BLaER1 treated with 17β-estradiol and CSF1 and Interleukin-3, amounts not matched to agents 10 nM and 100 nM (cell line): ENCODE results near the gene EHMT2.
"Not testable (repeated sequence)": the region's sequence is repeated elsewhere in the genome, so short reads cannot be mapped to it uniquely, and the experiment has no call there.

Experiments
- H3K27ac ChIP-seq, 11 experiments: shearing (Covaris generic); formaldehyde crosslinking; 2 replicates each; pipeline ENCODE4 v1.8.1; 2022
- H3K27me3 ChIP-seq, 11 experiments: shearing (Covaris generic); formaldehyde crosslinking; 2 replicates each; pipeline ENCODE4 v1.8.1; 2022
- H3K36me3 ChIP-seq, 11 experiments: shearing (Covaris generic); formaldehyde crosslinking; 2 replicates each; pipeline ENCODE4 v1.8.1; 2022
- H3K4me1 ChIP-seq, 10 experiments: shearing (Covaris generic); formaldehyde crosslinking; 2 replicates each; pipeline ENCODE4 v1.8.1; 2022
- H3K4me2 ChIP-seq, 11 experiments: shearing (Covaris generic); formaldehyde crosslinking; 2 replicates each; pipeline ENCODE4 v1.8.1; 2022
- H3K4me3 ChIP-seq, 10 experiments: shearing (Covaris generic); formaldehyde crosslinking; 2 replicates each; pipeline ENCODE4 v1.8.1; 2022
- H3K9ac ChIP-seq, 11 experiments: shearing (Covaris generic); formaldehyde crosslinking; 2 replicates each; pipeline ENCODE4 v1.8.1; 2022
- H3K9me3 ChIP-seq, 11 experiments: shearing (Covaris generic); formaldehyde crosslinking; replicated peaks in 1 of 11; 2 replicates each; pipeline ENCODE4 v1.8.1; 2022
- H4K20me1 ChIP-seq, 11 experiments: shearing (Covaris generic); formaldehyde crosslinking; 2 replicates each; pipeline ENCODE4 v1.8.1; 2022
- Cebpa-rat ChIP-seq, 11 experiments: shearing (Covaris generic); IDR thresholded peaks; 2 replicates each; pipeline ENCODE4 v1.8.1; 2022

Gene EHMT2

DNA sequence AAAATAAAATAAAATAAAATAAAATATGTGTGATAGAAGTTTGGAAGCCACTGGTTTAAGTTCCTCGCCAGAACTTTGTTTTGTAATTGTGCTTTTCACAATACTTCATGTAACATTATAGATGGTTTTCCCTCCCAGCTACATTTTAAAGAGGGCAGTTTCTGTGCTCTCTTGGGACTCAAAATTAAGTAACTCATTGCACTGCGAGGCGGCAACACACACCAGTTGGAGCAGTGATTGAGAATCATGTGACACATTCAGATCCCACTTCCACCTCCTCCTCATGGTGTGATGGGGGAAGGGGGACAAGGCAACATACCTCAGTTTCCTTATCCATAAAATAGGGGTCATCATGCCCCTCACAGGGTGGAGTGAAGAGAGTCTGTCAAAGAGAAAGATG lies 37.5 kb upstream of the EHMT2 start:
- H4K20me1 ChIP-seq: no peaks in the 10 kb centered on the region
- peak overlapping the region in 5 of 11 experiments; percentile 13 to 32 (median 20); a peak in 2 of 22 replicates for H3K4me2 ChIP-seq
- no peaks in the 10 kb centered on the region for H3K36me3 ChIP-seq
- no peak for TF ChIP-seq Cebpa-rat (IDR thresholded peaks at IDR 0.05)
- no peak overlapping the region for H3K9ac ChIP-seq
- no peaks in the 10 kb centered on the region for H3K9me3 ChIP-seq
- H3K27ac ChIP-seq: no peak overlapping the region
- H3K4me1 ChIP-seq: peaks cover 7 to 22% (median 10%) of the 10 kb centered on the region in 10 experiments; a peak in 17 of 20 replicates
- no peaks in the 10 kb centered on the region for H3K27me3 ChIP-seq
- H3K4me3 ChIP-seq: no peak overlapping the region

DNA sequence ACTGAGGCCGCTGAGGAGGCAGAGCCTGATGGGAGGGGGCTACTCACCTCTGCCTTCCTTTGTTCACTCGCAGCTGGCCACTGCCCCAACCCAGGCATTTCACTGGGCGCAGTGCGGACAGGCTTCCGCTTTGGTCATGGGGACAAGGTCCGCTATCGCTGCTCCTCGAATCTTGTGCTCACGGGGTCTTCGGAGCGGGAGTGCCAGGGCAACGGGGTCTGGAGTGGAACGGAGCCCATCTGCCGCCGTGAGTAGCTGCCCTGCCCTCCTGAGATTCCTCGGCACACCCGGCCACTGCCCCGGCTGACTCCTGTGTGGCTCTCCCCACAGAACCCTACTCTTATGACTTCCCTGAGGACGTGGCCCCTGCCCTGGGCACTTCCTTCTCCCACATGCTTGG lies 36.0 kb upstream of the EHMT2 start:
- no peak for TF ChIP-seq Cebpa-rat (IDR thresholded peaks at IDR 0.05)
- Histone ChIP-seq H3K27ac (no peak overlapping the region), H3K4me3 (no peak overlapping the region), H3K4me2 (no peak overlapping the region), H3K27me3 (no peaks in the 10 kb centered on the region), H3K4me1 (peaks cover 0 to 22% (median 10%) of the 10 kb centered on the region in 10 experiments; a peak in 9 of 20 replicates), H3K9me3 (no peaks in the 10 kb centered on the region), H4K20me1 (no peaks in the 10 kb centered on the region), H3K36me3 (no peaks in the 10 kb centered on the region), H3K9ac (no peak overlapping the region)

DNA sequence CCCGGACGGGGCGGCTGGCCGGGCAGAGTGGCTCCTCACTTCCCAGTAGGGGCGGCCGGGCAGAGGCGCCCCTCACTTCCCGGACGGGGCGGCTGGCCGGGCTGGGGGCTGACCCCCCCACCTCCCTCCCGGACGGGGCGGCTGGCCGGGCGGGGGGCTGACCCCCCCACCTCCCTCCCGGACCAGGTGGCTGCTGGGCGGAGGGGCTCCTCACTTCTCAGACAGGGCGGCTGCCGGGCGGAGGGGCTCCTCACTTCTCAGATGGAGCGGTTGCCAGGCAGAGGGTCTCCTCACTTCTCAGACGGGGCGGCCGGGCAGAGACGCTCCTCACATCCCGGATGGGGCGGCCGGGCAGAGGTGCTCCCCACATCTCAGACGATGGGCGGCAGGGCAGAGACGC lies 34.6 kb upstream of the EHMT2 start:
- not testable (repeated sequence) for H3K4me3 ChIP-seq, H3K36me3 ChIP-seq, H3K9ac ChIP-seq, H3K4me2 ChIP-seq, H3K27me3 ChIP-seq, H3K9me3 ChIP-seq, H3K27ac ChIP-seq, H4K20me1 ChIP-seq
- H3K4me1 ChIP-seq: peaks cover 0 to 23% (median 10%) of the 10 kb centered on the region in 10 experiments; a peak in 11 of 20 replicates

DNA sequence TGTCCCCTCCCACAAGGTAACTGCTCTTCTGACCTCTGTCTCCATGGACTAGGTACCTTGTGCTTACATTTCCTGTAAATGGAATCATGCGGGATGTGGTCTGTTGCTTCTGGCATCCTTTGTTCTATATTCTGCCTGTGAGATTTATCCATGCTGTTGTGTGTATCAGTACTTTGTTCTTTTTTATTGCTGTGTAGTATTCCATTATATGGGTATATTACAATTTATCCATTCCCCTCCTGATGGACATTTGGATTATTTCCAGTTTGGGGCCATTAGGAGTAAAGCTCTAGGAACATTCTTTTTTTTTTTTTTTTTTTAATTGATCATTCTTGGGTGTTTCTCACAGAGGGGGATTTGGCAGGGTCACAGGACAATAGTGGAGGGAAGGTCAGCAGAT lies 33.5 kb upstream of the EHMT2 start:
- Histone ChIP-seq H3K9ac (no peak overlapping the region), H3K4me2 (no peak overlapping the region), H3K4me3 (no peak overlapping the region), H3K4me1 (peaks cover 0 to 23% (median 8%) of the 10 kb centered on the region in 10 experiments; a peak in 11 of 20 replicates), H3K9me3 (peaks cover 0 to 4% (median 0%) of the 10 kb centered on the region in 11 experiments; a peak in 3 of 22 replicates), H3K27ac (no peak overlapping the region), H3K36me3 (no peaks in the 10 kb centered on the region), H4K20me1 (no peaks in the 10 kb centered on the region), H3K27me3 (no peaks in the 10 kb centered on the region)
- no peak for TF ChIP-seq Cebpa-rat (IDR thresholded peaks at IDR 0.05)

DNA sequence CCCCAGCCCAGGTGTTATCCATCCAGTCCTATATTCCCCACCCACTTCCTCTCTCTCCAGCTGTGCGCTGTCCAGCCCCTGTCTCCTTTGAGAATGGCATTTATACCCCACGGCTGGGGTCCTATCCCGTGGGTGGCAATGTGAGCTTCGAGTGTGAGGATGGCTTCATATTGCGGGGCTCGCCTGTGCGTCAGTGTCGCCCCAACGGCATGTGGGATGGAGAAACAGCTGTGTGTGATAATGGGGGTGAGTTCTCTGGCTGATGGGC lies 31.1 kb upstream of the EHMT2 start:
- H3K4me1 ChIP-seq: peaks cover 0 to 21% (median 3%) of the 10 kb centered on the region in 10 experiments; a peak in 9 of 20 replicates
- no peaks in the 10 kb centered on the region for H3K27me3 ChIP-seq
- H3K4me3 ChIP-seq: no peak overlapping the region
- H3K4me2 ChIP-seq: no peak overlapping the region
- H3K9ac ChIP-seq: no peak overlapping the region
- H3K27ac ChIP-seq: no peak overlapping the region
- H3K36me3 ChIP-seq: no peaks in the 10 kb centered on the region
- no peak for TF ChIP-seq Cebpa-rat (IDR thresholded peaks at IDR 0.05)
- H4K20me1 ChIP-seq: no peaks in the 10 kb centered on the region
- peaks cover 0 to 5% (median 0%) of the 10 kb centered on the region in 11 experiments; a peak in 3 of 22 replicates for H3K9me3 ChIP-seq

DNA sequence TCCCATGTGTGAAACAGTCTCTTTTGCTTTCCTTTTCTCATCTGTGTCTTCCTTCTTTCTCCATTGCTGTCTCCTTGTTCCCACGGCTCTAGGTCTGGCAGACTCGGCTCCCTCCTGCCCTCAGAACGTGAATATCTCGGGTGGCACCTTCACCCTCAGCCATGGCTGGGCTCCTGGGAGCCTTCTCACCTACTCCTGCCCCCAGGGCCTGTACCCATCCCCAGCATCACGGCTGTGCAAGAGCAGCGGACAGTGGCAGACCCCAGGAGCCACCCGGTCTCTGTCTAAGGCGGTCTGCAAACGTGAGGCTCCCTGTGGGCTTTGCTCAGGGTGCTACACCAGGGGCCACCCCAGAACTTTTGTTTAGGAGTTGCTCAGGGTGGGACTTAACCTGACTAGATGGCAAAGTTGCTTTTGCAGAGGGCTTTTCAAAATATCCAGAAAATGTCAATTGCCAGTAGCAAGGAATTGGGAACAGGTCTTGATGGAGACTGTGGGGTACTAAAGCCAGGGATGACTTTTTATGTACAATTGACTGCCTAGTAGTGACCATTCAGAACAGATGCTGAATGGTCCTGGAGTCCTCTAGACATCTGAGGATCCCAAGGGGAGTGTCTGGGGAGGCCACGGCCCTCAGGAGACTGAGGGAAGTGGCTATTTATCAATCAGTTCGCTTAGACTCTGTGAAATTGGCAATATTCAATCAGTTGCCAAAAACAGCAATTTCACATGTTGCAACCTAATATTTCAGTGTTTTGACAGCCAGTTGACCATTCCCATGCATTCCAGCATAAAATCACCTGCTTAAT lies 30.6 kb upstream of the EHMT2 start:
- no peaks in the 10 kb centered on the region for H3K36me3 ChIP-seq
- H3K4me2 ChIP-seq: peak overlapping the region in 2 of 11 experiments; percentile 14 to 24; a peak in 1 of 22 replicates
- H3K9me3 ChIP-seq: peaks cover 0 to 5% (median 0%) of the 10 kb centered on the region in 11 experiments; a peak in 3 of 22 replicates
- H3K27me3 ChIP-seq: no peaks in the 10 kb centered on the region
- TF ChIP-seq Cebpa-rat (IDR thresholded peaks at IDR 0.05): no peak
- H3K4me3 ChIP-seq: no peak overlapping the region
- H3K9ac ChIP-seq: no peak overlapping the region
- H3K27ac ChIP-seq: no peak overlapping the region
- no peaks in the 10 kb centered on the region for H4K20me1 ChIP-seq
- H3K4me1 ChIP-seq: peaks cover 0 to 21% (median 3%) of the 10 kb centered on the region in 10 experiments; a peak in 9 of 20 replicates

DNA sequence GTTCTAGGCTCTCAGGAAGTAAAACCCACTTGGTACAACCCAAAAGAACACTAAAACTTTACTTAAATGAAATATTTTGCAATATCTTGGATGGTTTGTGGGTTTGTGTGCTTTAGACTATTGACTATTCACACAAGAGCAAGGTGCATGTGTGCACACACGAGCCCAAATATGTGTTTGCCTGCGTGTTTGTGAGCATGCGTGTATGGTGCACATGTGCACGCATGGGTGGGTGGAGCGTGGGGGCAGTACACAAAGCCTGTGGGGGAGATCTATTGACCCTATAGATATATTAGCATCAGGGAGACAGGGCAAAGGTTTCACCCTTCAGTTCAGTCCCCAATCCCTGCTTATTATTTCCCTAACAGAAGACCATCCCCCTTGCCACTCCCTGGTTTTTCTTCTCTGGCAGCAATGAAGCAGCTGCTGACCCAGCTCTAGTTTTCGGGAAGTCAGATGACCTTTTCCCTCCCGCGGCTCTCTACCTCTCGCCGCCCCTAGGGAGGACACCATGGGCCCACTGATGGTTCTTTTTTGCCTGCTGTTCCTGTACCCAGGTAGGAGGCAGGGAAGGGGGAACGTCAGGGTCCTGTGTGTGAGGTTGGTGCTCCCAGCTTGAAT lies 29.9 kb upstream of the EHMT2 start, which contains the start of gene C2:
Gene C2 (plus strand): TSS at position 476 of the 621 bp plus-strand sequence. CDS start 36 bp downstream, at position 512.
- Histone ChIP-seq H3K27me3 (no peaks in the 10 kb centered on the region), H3K4me3 (no peak within 1 kb of the TSS), H3K4me1 (peaks cover 0 to 21% (median 3%) of the 10 kb centered on the region in 10 experiments; a peak in 9 of 20 replicates), H3K9me3 (peaks cover 0 to 5% (median 0%) of the 10 kb centered on the region in 11 experiments; a peak in 3 of 22 replicates), H4K20me1 (no peaks in the 10 kb centered on the region), H3K27ac (no peak within 1 kb of the TSS), H3K9ac (no peak within 1 kb of the TSS), H3K4me2 (peak within 1 kb of the TSS in 2 of 11 experiments; percentile 14 to 24; a peak in 1 of 22 replicates), H3K36me3 (no peaks in the 10 kb centered on the region)
- TF ChIP-seq Cebpa-rat (IDR thresholded peaks at IDR 0.05): no peak

DNA sequence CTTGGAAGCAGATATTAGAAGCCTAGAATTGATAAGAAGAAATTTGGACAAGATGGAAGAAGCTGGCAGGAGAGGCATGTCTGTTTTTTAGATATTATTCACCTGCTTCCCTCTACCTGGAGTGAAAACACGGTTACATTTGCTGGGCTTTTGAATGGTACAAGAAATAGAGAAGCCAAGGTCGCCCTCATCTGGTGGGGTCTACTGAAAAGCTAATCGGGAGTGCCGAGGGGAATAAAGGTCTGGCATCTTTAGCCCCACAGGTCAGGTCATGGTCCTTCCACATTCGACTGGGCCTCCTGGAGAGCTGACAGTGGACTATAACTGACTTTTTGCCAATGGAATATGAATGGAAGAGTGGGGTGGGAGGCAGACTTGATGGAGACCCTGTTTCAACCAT lies 25.4 kb upstream of the EHMT2 start:
- Histone ChIP-seq H3K9ac (no peak overlapping the region), H3K9me3 (peaks cover 0 to 5% (median 0%) of the 10 kb centered on the region in 11 experiments; a peak in 3 of 22 replicates), H3K27me3 (no peaks in the 10 kb centered on the region), H3K4me2 (no peak overlapping the region), H4K20me1 (no peaks in the 10 kb centered on the region), H3K4me1 (peaks cover 0 to 25% (median 3%) of the 10 kb centered on the region in 10 experiments; a peak in 9 of 20 replicates), H3K4me3 (no peak overlapping the region), H3K36me3 (no peaks in the 10 kb centered on the region), H3K27ac (no peak overlapping the region)
- TF ChIP-seq Cebpa-rat (IDR thresholded peaks at IDR 0.05): no peak

DNA sequence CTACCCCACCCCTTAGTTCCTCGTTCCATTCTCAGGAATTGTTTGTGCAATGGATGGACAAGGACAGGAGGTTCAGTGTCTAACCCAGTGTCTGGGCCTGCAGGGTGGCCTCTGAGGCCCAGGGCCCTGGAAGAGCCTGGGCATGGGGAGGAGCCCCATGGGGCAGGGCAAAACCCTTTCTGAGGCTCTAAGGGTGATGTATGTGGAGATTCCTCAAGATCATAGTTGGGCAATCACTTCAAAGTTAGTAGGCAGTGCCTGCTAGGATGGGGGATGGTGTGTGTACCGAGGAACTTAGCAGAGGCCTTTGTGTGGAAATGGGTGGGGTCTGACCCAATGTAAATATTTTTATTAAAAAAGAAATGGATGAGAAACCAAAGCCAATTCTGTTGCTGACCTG lies 23.3 kb upstream of the EHMT2 start:
- peaks cover 0 to 1% (median 0%) of the 10 kb centered on the region in 11 experiments; a peak in 1 of 22 replicates for H3K9me3 ChIP-seq
- peak overlapping the region in 3 of 11 experiments; percentile 39 to 42 (median 41); a peak in 6 of 22 replicates for H3K27ac ChIP-seq
- no peak overlapping the region for H3K9ac ChIP-seq
- H3K36me3 ChIP-seq: no peaks in the 10 kb centered on the region
- TF ChIP-seq Cebpa-rat (IDR thresholded peaks at IDR 0.05): no peak
- peak overlapping the region in 6 of 11 experiments; percentile 12 to 60 (median 40); a peak in 11 of 22 replicates for H3K4me2 ChIP-seq
- H3K27me3 ChIP-seq: no peaks in the 10 kb centered on the region
- H3K4me3 ChIP-seq: no peak overlapping the region
- H3K4me1 ChIP-seq: peaks cover 0 to 24% (median 3%) of the 10 kb centered on the region in 10 experiments; a peak in 9 of 20 replicates
- H4K20me1 ChIP-seq: no peaks in the 10 kb centered on the region
